CD4-positive, alpha-beta T cell (primary cell): Measurements from ENCODE around the gene IFI6. TPM values are rescaled to one million over a fixed set of nuclear protein-coding genes. Genes with fewer than 3 reads are reported as not detected.

Experiments used
- ATAC-seq: fragments of 200-7000 bp; cut with Tn5 transposase; one replicate; pipeline ENCODE4 v1.10.0; 2022; ENCODE audit warnings: mild to moderate bottlenecking; ENCODE audit not compliant: poor library complexity
- CTCF ChIA-PET: fragments of 350-600 bp; sonication (Branson Sonifier 250); formaldehyde crosslinking; loops from one replicate; lab custom pipeline; 2021; ENCODE audit warnings: antibody characterized with exemption, inconsistent platforms; lab: Charles Lee
- POLR2A ChIA-PET: fragments of 350-600 bp; sonication (Branson Sonifier 250); formaldehyde crosslinking; loops from one replicate; lab custom pipeline; 2021; ENCODE audit warnings: antibody characterized with exemption, inconsistent platforms; lab: Charles Lee
- DNase-seq, 14 experiments: peaks; one replicate each; pipeline ENCODE4 v3.0.0-alpha.2; 2013 to 2020; ENCODE audit warnings: mixed read lengths in 2 of 14
- H3K27ac ChIP-seq, 2 donors: one replicate each; pipeline versions ENCODE4 v1.5.1 to v1.7.0; 2013; ENCODE audit warnings: low read length in 2 of 2, low read depth in 1 of 2, mild to moderate bottlenecking in 1 of 2
- H3K27me3 ChIP-seq, 2 experiments: 1 replicate in 1 of 2; 2 replicates in 1 of 2; pipeline versions ENCODE4 v1.6.1 to v1.7.0; 2013; ENCODE audit warnings: low read length in 2 of 2, control low read depth in 1 of 2, mild to moderate bottlenecking in 1 of 2, moderate library complexity in 1 of 2; ENCODE audit not compliant: insufficient read depth in 2 of 2, control insufficient read depth in 1 of 2
- H3K36me3 ChIP-seq: one replicate; pipeline ENCODE4 v1.6.1; 2013; ENCODE audit warnings: low read length, control low read depth; ENCODE audit not compliant: insufficient read depth
- H3K4me1 ChIP-seq: one replicate; pipeline ENCODE4 v1.6.1; 2013; ENCODE audit warnings: low read length, control low read depth; ENCODE audit not compliant: insufficient read depth
- H3K4me3 ChIP-seq: one replicate; pipeline ENCODE4 v1.5.1; 2013; ENCODE audit warnings: mild to moderate bottlenecking, low read length, moderate library complexity
- H3K9me3 ChIP-seq, 2 experiments: 1 replicate in 1 of 2; 2 replicates in 1 of 2; pipeline versions ENCODE4 v1.6.1 to v1.7.0; 2013; ENCODE audit warnings: low read length in 2 of 2, mild to moderate bottlenecking in 2 of 2, control low read depth in 1 of 2, moderate library complexity in 1 of 2; ENCODE audit not compliant: control insufficient read depth in 1 of 2, insufficient read depth in 1 of 2
- H3K27ac Mint-ChIP-seq: one replicate; pipeline ENCODE4 v1.8.0; 2020; ENCODE audit warnings: mixed read lengths
- H3K27me3 Mint-ChIP-seq: one replicate; pipeline ENCODE4 v1.8.0; 2021; ENCODE audit warnings: mixed read lengths
- H3K36me3 Mint-ChIP-seq: one replicate; pipeline ENCODE4 v1.8.0; 2021; ENCODE audit warnings: low read depth, mixed read lengths
- H3K4me1 Mint-ChIP-seq: one replicate; pipeline ENCODE4 v1.8.0; 2021; ENCODE audit warnings: low read depth, mixed read lengths
- H3K4me3 Mint-ChIP-seq: one replicate; pipeline ENCODE4 v1.8.0; 2020; ENCODE audit warnings: mild to moderate bottlenecking, mixed read lengths
- H3K9me3 Mint-ChIP-seq: one replicate; pipeline ENCODE4 v1.8.0; 2020; ENCODE audit warnings: mixed read lengths
- CTCF ChIP-seq: fragments of 200-600 bp; IDR thresholded peaks from one replicate; pipeline ENCODE4 v1.8.0; 2022; ENCODE audit warnings: antibody characterized with exemption, mild to moderate bottlenecking
- intact Hi-C, 2 experiments: fragments of 100-400 bp; cut with DNase I in 1 of 2; cut with micrococcal nuclease in 1 of 2; formaldehyde crosslinking; loops; one replicate each; pipeline versions ENCODE4 v1.15.1 to v1.9.0; 2023 to 2025; cut with DNase I, micrococcal nuclease
- total RNA-seq, 174 experiments: library from RNA in 2 of 174; stranded (reverse) in 2 of 174; gene quantifications; one replicate each; pipeline ENCODE4 v1.2.3 and lab custom pipeline; 2021 to 2026

Gene IFI6
- total RNA-seq, 2 experiments from 2014 or later, result 33.6 to 36.2 TPM

GRCh38 chr1:27652111-27652864 is 19.7 kb downstream of the IFI6 start:
- Histone ChIP-seq H3K27me3 (no peaks in the 10 kb centered on the region), H3K4me3 (no peak overlapping the region), H3K4me1 (peaks cover 8% of the 10 kb centered on the region), H3K27ac (no peak overlapping the region), H3K36me3 (no peaks in the 10 kb centered on the region), H3K9me3 (no peaks in the 10 kb centered on the region)
- ATAC-seq (no peak), DNase-seq (no peak)
- no peak overlapping the region for H3K27ac Mint-ChIP-seq
- peaks cover 22% of the 10 kb centered on the region for H3K4me1 Mint-ChIP-seq
- H3K27me3 Mint-ChIP-seq, result no peaks in the 10 kb centered on the region
- CTCF ChIA-PET, result interaction anchor here (1.3 kb wide), 1 partner anchor 11 kb away, joined by 4 read pairs; no protein-coding TSS in a partner anchor
- intact Hi-C loops, result no loop called here
- POLR2A ChIA-PET, result interaction anchor here (0.7 to 0.8 kb wide), 2 partner anchors 11 to 34 kb away, joined by 3 to 4 read pairs; no protein-coding TSS in a partner anchor
- H3K4me3 Mint-ChIP-seq, result no peak overlapping the region
- TF ChIP-seq CTCF, result no peak
- H3K36me3 Mint-ChIP-seq, result no peaks in the 10 kb centered on the region
- no peaks in the 10 kb centered on the region for H3K9me3 Mint-ChIP-seq

GRCh38 chr1:27650539-27651175 is 21.3 kb downstream of the IFI6 start:
- TF ChIP-seq CTCF, result no peak
- H3K9me3 ChIP-seq, result no peaks in the 10 kb centered on the region
- intact Hi-C loops, result no loop called here
- DNase-seq, result peak in 2 of 14 experiments; percentile 55 to 60
- CTCF ChIA-PET, result interaction anchor here (1.3 kb wide), 1 partner anchor 19 kb away, joined by 7 read pairs; no protein-coding TSS in a partner anchor
- no peaks in the 10 kb centered on the region for H3K36me3 ChIP-seq
- peaks cover 22% of the 10 kb centered on the region for H3K4me1 Mint-ChIP-seq
- peaks cover 5% of the 10 kb centered on the region for H3K4me1 ChIP-seq
- no peaks in the 10 kb centered on the region for H3K36me3 Mint-ChIP-seq
- no peaks in the 10 kb centered on the region for H3K27me3 Mint-ChIP-seq
- POLR2A ChIA-PET, result interaction anchor here (1.3 to 1.5 kb wide), 2 partner anchors 12 kb away, joined by 4 to 6 read pairs; no protein-coding TSS in a partner anchor
- no peak overlapping the region for H3K4me3 Mint-ChIP-seq
- H3K27ac ChIP-seq, result no peak overlapping the region
- H3K27me3 ChIP-seq, result no peaks in the 10 kb centered on the region
- no peaks in the 10 kb centered on the region for H3K9me3 Mint-ChIP-seq
- peak overlapping the region; percentile 11 for H3K27ac Mint-ChIP-seq
- H3K4me3 ChIP-seq, result no peak overlapping the region
- ATAC-seq, result no peak

GRCh38 chr1:27650171-27650538 is 21.8 kb downstream of the IFI6 start:
- peaks cover 6% of the 10 kb centered on the region for H3K4me1 ChIP-seq
- H3K4me3 ChIP-seq, result no peak overlapping the region
- H3K27ac ChIP-seq, result no peak overlapping the region
- Mint-ChIP-seq H3K27ac (peak overlapping the region; percentile 11), H3K36me3 (no peaks in the 10 kb centered on the region), H3K27me3 (no peaks in the 10 kb centered on the region), H3K4me3 (no peak overlapping the region), H3K9me3 (no peaks in the 10 kb centered on the region), H3K4me1 (peaks cover 18% of the 10 kb centered on the region)
- DNase-seq (no peak), ATAC-seq (no peak)
- intact Hi-C loops, result no loop called here
- H3K9me3 ChIP-seq, result no peaks in the 10 kb centered on the region
- no peaks in the 10 kb centered on the region for H3K27me3 ChIP-seq
- no peaks in the 10 kb centered on the region for H3K36me3 ChIP-seq
- TF ChIP-seq CTCF, result no peak
- ChIA-PET POLR2A (interaction anchor here (0.6 to 1.3 kb wide), 2 partner anchors 12 to 132 kb away, joined by 3 to 6 read pairs; no protein-coding TSS in a partner anchor), CTCF (interaction anchor here (1.3 to 2.7 kb wide), 2 partner anchors 13 to 19 kb away, joined by 7 to 12 read pairs; no protein-coding TSS in a partner anchor)
